HEK293 (cell line): Measurements from ENCODE around the gene DOK6.

Source experiments
- CTCF ChIA-PET: fragments of 350-600 bp; formaldehyde crosslinking; extraction: SDS; loops from one replicate; lab custom pipeline; 2021; ENCODE audit warnings: antibody characterized with exemption; lab: Yijun Ruan, JAX
- POLR2A ChIA-PET: fragments of 300-600 bp; formaldehyde crosslinking; extraction: SDS; loops from one replicate; lab custom pipeline; 2020; ENCODE audit warnings: antibody characterized with exemption, inconsistent platforms; lab: Yijun Ruan, JAX
- H3K27ac ChIP-seq: fragments of 200-500 bp; sonication (Bioruptor generic); 2 replicates; pipeline ENCODE4 v1.5.1; 2014; ENCODE audit warnings: low read depth, low read length, control low read depth, inconsistent platforms; ENCODE audit errors: extremely low read depth
- H3K36me3 ChIP-seq, 2 experiments: fragments of 200-500 bp in 1 of 2; sonication (Bioruptor generic) in 1 of 2; 1 replicate in 1 of 2; 2 replicates in 1 of 2; pipeline ENCODE4 v1.5.1; 2014 to 2017; ENCODE audit warnings: inconsistent platforms in 2 of 2, low read length in 2 of 2; ENCODE audit not compliant: control insufficient read depth in 2 of 2, insufficient read depth in 1 of 2
- H3K4me1 ChIP-seq: fragments of 200-500 bp; sonication (Bioruptor generic); 2 replicates; pipeline ENCODE4 v1.5.1; 2014; ENCODE audit warnings: mild to moderate bottlenecking, low read length, inconsistent platforms; ENCODE audit not compliant: control insufficient read depth, insufficient read depth
- H3K4me3 ChIP-seq: 2 replicates; pipeline ENCODE4 v1.5.1; 2011; ENCODE audit warnings: low read depth, mild to moderate bottlenecking, control low read depth, low read length, moderate library complexity
- H3K9me3 ChIP-seq: fragments of 200-500 bp; sonication (Bioruptor generic); 2 replicates; pipeline ENCODE4 v1.5.1; 2014; ENCODE audit warnings: low read depth, low read length, inconsistent platforms; ENCODE audit not compliant: control insufficient read depth, insufficient read depth
- MZF1 ChIP-seq: fragments of 450-650 bp; formaldehyde crosslinking; IDR thresholded peaks from 2 replicates; pipeline ENCODE4 v1.5.1; 2017; ENCODE audit warnings: missing biosample characterization, missing genetic modification characterization, borderline replicate concordance
- OVOL3 ChIP-seq: fragments of 450-650 bp; formaldehyde crosslinking; IDR thresholded peaks from 2 replicates; pipeline ENCODE4 v1.5.1; 2016; ENCODE audit warnings: missing biosample characterization, missing genetic modification characterization
- ZBTB17 ChIP-seq: fragments of 450-650 bp; formaldehyde crosslinking; IDR thresholded peaks from 2 replicates; pipeline ENCODE4 v1.5.1; 2016; ENCODE audit warnings: missing biosample characterization, missing genetic modification characterization
- ZBTB48 ChIP-seq: fragments of 450-650 bp; formaldehyde crosslinking; IDR thresholded peaks from 2 replicates; pipeline ENCODE4 v1.5.1; 2016; ENCODE audit warnings: missing biosample characterization, missing genetic modification characterization
- ZBTB6 ChIP-seq: fragments of 450-650 bp; formaldehyde crosslinking; IDR thresholded peaks from 2 replicates; pipeline ENCODE4 v1.5.1; 2017; ENCODE audit warnings: missing biosample characterization, missing genetic modification characterization
- ZFHX2 ChIP-seq: fragments of 450-650 bp; formaldehyde crosslinking; conservative IDR thresholded peaks from 2 replicates; pipeline ENCODE4 v1.5.1; 2016; ENCODE audit warnings: missing biosample characterization, missing genetic modification characterization
- ZNF157 ChIP-seq: fragments of 450-650 bp; formaldehyde crosslinking; IDR thresholded peaks from 2 replicates; pipeline ENCODE4 v1.5.1; 2016; ENCODE audit warnings: missing biosample characterization, missing genetic modification characterization
- ZNF184 ChIP-seq: fragments of 450-650 bp; IDR thresholded peaks from 2 replicates; pipeline ENCODE4 v1.5.1; 2018; ENCODE audit warnings: missing biosample characterization, mild to moderate bottlenecking, missing genetic modification characterization
- ZNF223 ChIP-seq: fragments of 450-650 bp; formaldehyde crosslinking; IDR thresholded peaks from 2 replicates; pipeline ENCODE4 v1.5.1; 2016; ENCODE audit warnings: missing biosample characterization, missing genetic modification characterization
- ZNF266 ChIP-seq: fragments of 450-650 bp; formaldehyde crosslinking; IDR thresholded peaks from 2 replicates; pipeline ENCODE4 v1.5.1; 2016; ENCODE audit warnings: missing biosample characterization, missing genetic modification characterization, low read depth
- ZNF354C ChIP-seq: fragments of 450-650 bp; formaldehyde crosslinking; IDR thresholded peaks from 2 replicates; pipeline ENCODE4 v1.5.1; 2016; ENCODE audit warnings: missing biosample characterization, missing genetic modification characterization, low read depth, borderline replicate concordance
- ZNF398 ChIP-seq: fragments of 450-650 bp; formaldehyde crosslinking; IDR thresholded peaks from 2 replicates; pipeline ENCODE4 v1.5.1; 2017; ENCODE audit warnings: missing biosample characterization, missing genetic modification characterization
- ZNF488 ChIP-seq: fragments of 450-650 bp; formaldehyde crosslinking; IDR thresholded peaks from 2 replicates; pipeline ENCODE4 v1.5.1; 2016; ENCODE audit warnings: missing biosample characterization, missing genetic modification characterization
- ZNF530 ChIP-seq: fragments of 450-650 bp; formaldehyde crosslinking; IDR thresholded peaks from 2 replicates; pipeline ENCODE4 v1.5.1; 2016; ENCODE audit warnings: low read depth, missing biosample characterization, missing genetic modification characterization
- ZNF544 ChIP-seq: fragments of 450-650 bp; formaldehyde crosslinking; IDR thresholded peaks from 2 replicates; pipeline ENCODE4 v1.5.0; 2017; ENCODE audit warnings: missing biosample characterization, missing genetic modification characterization
- ZNF580 ChIP-seq: fragments of 450-650 bp; formaldehyde crosslinking; IDR thresholded peaks from 2 replicates; pipeline ENCODE4 v1.5.1; 2016; ENCODE audit warnings: missing biosample characterization, missing genetic modification characterization
- ZNF629 ChIP-seq: fragments of 450-650 bp; formaldehyde crosslinking; IDR thresholded peaks from 2 replicates; pipeline ENCODE4 v1.5.1; 2017; ENCODE audit warnings: missing biosample characterization, missing genetic modification characterization
- ZNF654 ChIP-seq: fragments of 450-650 bp; formaldehyde crosslinking; IDR thresholded peaks from 2 replicates; pipeline ENCODE4 v1.5.1; 2016; ENCODE audit warnings: low read depth, missing biosample characterization, missing genetic modification characterization
- ZNF664 ChIP-seq: fragments of 450-650 bp; formaldehyde crosslinking; IDR thresholded peaks from 2 replicates; pipeline ENCODE4 v1.5.1; 2016; ENCODE audit warnings: missing biosample characterization, missing genetic modification characterization
- ZNF776 ChIP-seq: fragments of 450-650 bp; formaldehyde crosslinking; IDR thresholded peaks from 2 replicates; pipeline ENCODE4 v1.5.0; 2017; ENCODE audit warnings: missing biosample characterization, missing genetic modification characterization, borderline replicate concordance
- ZNF791 ChIP-seq: fragments of 450-650 bp; formaldehyde crosslinking; IDR thresholded peaks from 2 replicates; pipeline ENCODE4 v1.5.1; 2016; ENCODE audit warnings: missing biosample characterization, missing genetic modification characterization
- ZSCAN18 ChIP-seq: fragments of 450-650 bp; formaldehyde crosslinking; IDR thresholded peaks from 2 replicates; pipeline ENCODE4 v1.5.1; 2016; ENCODE audit warnings: missing biosample characterization, missing genetic modification characterization
- ZSCAN23 ChIP-seq: fragments of 450-650 bp; formaldehyde crosslinking; IDR thresholded peaks from 2 replicates; pipeline ENCODE4 v1.5.1; 2016; ENCODE audit warnings: missing biosample characterization, missing genetic modification characterization
- ZSCAN4 ChIP-seq: fragments of 450-650 bp; formaldehyde crosslinking; IDR thresholded peaks from 2 replicates; pipeline ENCODE4 v1.5.1; 2017; ENCODE audit warnings: missing biosample characterization, missing genetic modification characterization
- ZSCAN5A ChIP-seq: fragments of 450-650 bp; formaldehyde crosslinking; IDR thresholded peaks from 2 replicates; pipeline ENCODE4 v1.5.1; 2016; ENCODE audit warnings: missing biosample characterization, missing genetic modification characterization
- ZXDB ChIP-seq: fragments of 450-650 bp; formaldehyde crosslinking; IDR thresholded peaks from 2 replicates; pipeline ENCODE4 v1.5.1; 2016; ENCODE audit warnings: missing biosample characterization, missing genetic modification characterization

Gene DOK6

GRCh38 chr18:69680123-69680522 lies 279.4 kb downstream of the DOK6 start:
- H3K27ac ChIP-seq = no peak overlapping the region
- TF ChIP-seq MZF1 = no peak
- no peak for TF ChIP-seq ZNF664 (tag by site-specific recombination)
- no peak for TF ChIP-seq ZFHX2 (tag by site-specific recombination)
- no peak for TF ChIP-seq ZSCAN23 (tag by site-specific recombination)
- TF ChIP-seq ZBTB48 (tag by site-specific recombination) = no peak
- no peak for TF ChIP-seq ZNF184 (tag by site-specific recombination)
- TF ChIP-seq ZBTB6 (tag by site-specific recombination) = no peak
- no peak for TF ChIP-seq ZNF354C (tag by site-specific recombination)
- TF ChIP-seq ZNF629 (tag by site-specific recombination) = no peak
- no peak for TF ChIP-seq ZSCAN4
- no peak for TF ChIP-seq ZNF580
- no peak for TF ChIP-seq ZNF488 (tag by site-specific recombination)
- TF ChIP-seq OVOL3 (tag by site-specific recombination) = no peak
- no peak for TF ChIP-seq ZNF266 (tag by site-specific recombination)
- TF ChIP-seq ZNF530 = no peak
- TF ChIP-seq ZXDB = no peak
- no peak for TF ChIP-seq ZSCAN18 (tag by site-specific recombination)
- no peak for TF ChIP-seq ZNF544 (tag by site-specific recombination)
- no peak for TF ChIP-seq ZBTB17 (tag by site-specific recombination)
- no peak for TF ChIP-seq ZNF157
- no peak overlapping the region for H3K4me3 ChIP-seq
- no peaks in the 10 kb centered on the region for H3K36me3 ChIP-seq
- H3K4me1 ChIP-seq = no peaks in the 10 kb centered on the region
- CTCF ChIA-PET = interaction anchor here (0.6 kb wide), 1 partner anchor 811 kb away, joined by 4 read pairs; no protein-coding TSS in a partner anchor
- H3K9me3 ChIP-seq = no peaks in the 10 kb centered on the region
- POLR2A ChIA-PET = no interaction called here

GRCh38 chr18:69683176-69683575 lies 282.5 kb downstream of the DOK6 start:
- no peak overlapping the region for H3K27ac ChIP-seq
- H3K9me3 ChIP-seq = no peaks in the 10 kb centered on the region
- H3K36me3 ChIP-seq = no peaks in the 10 kb centered on the region
- no peaks in the 10 kb centered on the region for H3K4me1 ChIP-seq
- ChIA-PET CTCF (interaction anchor here (0.6 kb wide), 1 partner anchor 1132 kb away, joined by 5 read pairs; no protein-coding TSS in a partner anchor), POLR2A (no interaction called here)
- H3K4me3 ChIP-seq = no peak overlapping the region
- TF ChIP-seq ZNF791 (tag by site-specific recombination) (no peak), ZNF776 (tag by site-specific recombination) (no peak), ZNF223 (tag by site-specific recombination) (no peak), ZSCAN5A (tag by site-specific recombination) (no peak), ZNF654 (tag by site-specific recombination) (no peak), ZNF398 (tag by site-specific recombination) (no peak)
